SK-N-SH (cell line): Measurements from ENCODE around the gene PKNOX2.

Experiments used
- CTCF ChIP-seq: fragments of 200-600 bp; sonication (generic); IDR thresholded peaks from 2 replicates; pipeline ENCODE4 v1.6.1; 2017; ENCODE audit warnings: antibody characterized with exemption, mild to moderate bottlenecking, moderate library complexity
- POLR2AphosphoS5 ChIP-seq: IDR thresholded peaks from 2 replicates; pipeline ENCODE4 v1.6.1; 2012; ENCODE audit warnings: low read depth, low read length

- no peak for TF ChIP-seq CTCF
- TF ChIP-seq POLR2AphosphoS5: no peak
Measured at GRCh38 chr11:125285844-125286243, 121.3 kb downstream of the PKNOX2 start.
